Measurements from ENCODE around the gene PPP6R2. TPM values are rescaled to one million over a fixed set of nuclear protein-coding genes. Genes with fewer than 3 reads are reported as not detected.

Gene PPP6R2
- total and polyA plus RNA-seq, 2 of the 4 experiments (the other 2 are of a cell fraction) = 49.2 to 51.6 TPM

DNA sequence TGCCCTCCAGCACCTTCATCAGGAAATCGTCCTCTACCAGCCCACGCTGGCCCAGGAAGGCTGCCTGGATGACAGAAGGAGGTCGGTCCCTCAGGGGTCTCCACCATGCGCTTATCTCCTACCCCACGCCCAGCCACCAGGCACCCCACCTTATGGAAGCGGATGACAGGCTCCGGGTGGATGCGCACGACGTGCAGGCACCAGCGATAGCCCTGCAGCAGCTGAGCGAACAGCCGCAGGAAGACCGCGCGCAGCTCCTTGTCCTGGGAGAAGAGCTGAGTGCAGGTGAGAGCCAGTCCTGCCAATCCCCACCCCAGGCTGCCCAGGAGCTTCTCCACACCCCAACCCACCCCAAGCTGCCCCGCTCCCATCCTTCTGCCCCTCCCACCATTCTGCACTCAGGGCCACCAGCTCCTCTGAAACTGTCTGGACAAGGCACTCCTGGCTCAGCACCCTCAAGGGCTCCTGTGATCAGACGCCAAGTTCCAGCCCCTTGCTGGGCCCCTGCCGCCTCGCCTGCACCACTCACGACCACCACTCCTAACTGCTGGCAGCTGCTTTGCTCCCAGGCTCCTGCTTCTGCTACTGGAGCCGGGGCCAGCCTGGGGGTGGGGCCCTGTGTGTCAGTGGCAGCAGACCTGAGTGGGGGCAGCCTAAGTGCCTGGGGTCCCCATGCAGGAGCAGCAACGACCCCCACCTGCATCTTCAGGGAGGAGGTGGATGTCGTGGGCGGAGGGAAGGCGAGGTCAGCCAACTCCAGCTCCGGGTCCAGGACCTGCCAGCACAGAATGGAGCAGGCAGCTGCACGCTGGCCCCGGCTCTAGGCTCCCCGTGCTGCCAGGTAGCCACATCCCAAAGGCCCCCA lies 122.2 kb downstream of the PPP6R2 start:
- no peak overlapping the region for H3K27ac ChIP-seq (ENCODE audit: insufficient read depth, low read length)
- H2BK20ac ChIP-seq (ENCODE audit: low read depth, low read length) = no peak overlapping the region
- ATAC-seq (ENCODE audit: low read depth) = no peak
- H2AFZ ChIP-seq (replicated peaks; ENCODE audit: low read length, poor library complexity) = no peak overlapping the region
- H3K79me1 ChIP-seq (ENCODE audit: low read depth in 1 of 2, low read length in 2 of 2) = peaks cover 12 to 37% of the 10 kb centered on the region in 2 experiments; a peak in 3 of 4 replicates
- H2BK5ac ChIP-seq (ENCODE audit: low read depth, low read length, poor library complexity, severe bottlenecking) = no peak overlapping the region
- DNase-seq = no peak
- H3K36me3 ChIP-seq (ENCODE audit: control insufficient read depth, insufficient read depth, low read length) = peaks cover 73% of the 10 kb centered on the region
- H3K4me3 ChIP-seq (ENCODE audit: insufficient read depth, low read depth, low read length) = no peak overlapping the region
- H3K4me2 ChIP-seq (ENCODE audit: low read depth, low read length) = no peak overlapping the region
- intact Hi-C loops (cut with micrococcal nuclease) = no loop called here
- no peak overlapping the region for H2BK120ac ChIP-seq (ENCODE audit: low read depth, low read length)
- no peak overlapping the region for H3K18ac ChIP-seq (ENCODE audit: low read depth, low read length)
- peaks cover 3% of the 10 kb centered on the region; the same call in 1 of the 2 replicates for H3K9me1 ChIP-seq (ENCODE audit: insufficient read depth, low read length)
- in situ Hi-C loops (cut with MboI; ENCODE audit: low sequenced_read_pairs) = no loop called here
- WGBS, 2 experiments (ENCODE audit: extremely low coverage in 2 of 2, insufficient read length in 1 of 2) = 89% methylated on average over 12 of the region's 30 CpGs; no CpG with 5 or more reads in 1 of the 2 experiments
- H3K4ac ChIP-seq (ENCODE audit: low read depth, low read length) = no peak overlapping the region
- H4K8ac ChIP-seq (ENCODE audit: low read depth in 2 of 2, low read length in 2 of 2) = no peak overlapping the region
- H2AK9ac ChIP-seq (replicated peaks; ENCODE audit: low read depth, low read length, poor library complexity) = no peak overlapping the region
- H4K20me1 ChIP-seq (ENCODE audit: insufficient read depth, low read length) = peaks cover 30% of the 10 kb centered on the region
- ChIA-PET POLR2A (ENCODE audit: unreplicated experiment) (no interaction called here), CTCF (no interaction called here)
- no peak overlapping the region for H3K9ac ChIP-seq (ENCODE audit: low read depth, low read length)
- dilution Hi-C loops (cut with HindIII; ENCODE audit: low sequenced_read_pairs, unreplicated experiment) = no loop called here
- H4K91ac ChIP-seq (ENCODE audit: insufficient read depth, low read depth, low read length) = no peak overlapping the region
- H3K4me1 ChIP-seq (ENCODE audit: control insufficient read depth, insufficient read depth, low read length) = peaks cover 7% of the 10 kb centered on the region; the same call in 1 of the 2 replicates
- H2BK15ac ChIP-seq (ENCODE audit: low read depth, low read length) = no peak overlapping the region
- H3K27me3 ChIP-seq (ENCODE audit: control insufficient read depth, insufficient read depth, low read length) = no peaks in the 10 kb centered on the region
- no peak overlapping the region for H3K56ac ChIP-seq (ENCODE audit: extremely low read depth, insufficient read depth, low read length)
- H2AK5ac ChIP-seq (ENCODE audit: low read depth, low read length) = no peak overlapping the region
- H3K9me3 ChIP-seq (ENCODE audit: control insufficient read depth, insufficient read depth, low read length) = no peaks in the 10 kb centered on the region
- H3K23ac ChIP-seq (ENCODE audit: low read depth, low read length) = no peak overlapping the region
- no peak overlapping the region for H4K5ac ChIP-seq (ENCODE audit: low read depth, low read length)
- no TSS peak for BruUV-seq (replicated peaks)
- no peak overlapping the region for H3K14ac ChIP-seq (replicated peaks; ENCODE audit: low read depth, low read length)
- TF ChIP-seq, protein P1, sequence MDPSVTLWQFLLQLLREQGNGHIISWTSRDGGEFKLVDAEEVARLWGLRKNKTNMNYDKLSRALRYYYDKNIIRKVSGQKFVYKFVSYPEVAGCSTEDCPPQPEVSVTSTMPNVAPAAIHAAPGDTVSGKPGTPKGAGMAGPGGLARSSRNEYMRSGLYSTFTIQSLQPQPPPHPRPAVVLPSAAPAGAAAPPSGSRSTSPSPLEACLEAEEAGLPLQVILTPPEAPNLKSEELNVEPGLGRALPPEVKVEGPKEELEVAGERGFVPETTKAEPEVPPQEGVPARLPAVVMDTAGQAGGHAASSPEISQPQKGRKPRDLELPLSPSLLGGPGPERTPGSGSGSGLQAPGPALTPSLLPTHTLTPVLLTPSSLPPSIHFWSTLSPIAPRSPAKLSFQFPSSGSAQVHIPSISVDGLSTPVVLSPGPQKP (IDR thresholded peaks at IDR 0.05; ENCODE audit: borderline replicate concordance, low read depth, low read length) = no peak
- TF ChIP-seq MXI1 (IDR thresholded peaks at IDR 0.05; ENCODE audit: borderline replicate concordance, low read depth, low read length) (no peak), RAD21 (IDR thresholded peaks at IDR 0.05; ENCODE audit: low read length) (no peak), CEBPB (IDR thresholded peaks at IDR 0.05; ENCODE audit: low read depth, low read length) (no peak), MAFK (IDR thresholded peaks at IDR 0.05; ENCODE audit: low read depth, low read length) (no peak), RCOR1 (IDR thresholded peaks at IDR 0.05; ENCODE audit: insufficient replicate concordance, low read length) (no peak), NFE2L2 (IDR thresholded peaks at IDR 0.05; ENCODE audit: low read depth, low read length) (no peak), BHLHE40 (IDR thresholded peaks at IDR 0.05; ENCODE audit: low read depth, low read length) (no peak), POLR2A (IDR thresholded peaks at IDR 0.05; ENCODE audit: low read depth, low read length) (no peak), FOS (IDR thresholded peaks at IDR 0.05; ENCODE audit: low read depth, low read length) (no peak), RFX5 (IDR thresholded peaks at IDR 0.05; ENCODE audit: low read depth, low read length) (no peak), SMC3 (IDR thresholded peaks at IDR 0.05; ENCODE audit: low read depth, low read length) (no peak), MAZ (IDR thresholded peaks at IDR 0.05; ENCODE audit: borderline replicate concordance, low read depth, low read length) (no peak)
- TF ChIP-seq, protein P2, sequence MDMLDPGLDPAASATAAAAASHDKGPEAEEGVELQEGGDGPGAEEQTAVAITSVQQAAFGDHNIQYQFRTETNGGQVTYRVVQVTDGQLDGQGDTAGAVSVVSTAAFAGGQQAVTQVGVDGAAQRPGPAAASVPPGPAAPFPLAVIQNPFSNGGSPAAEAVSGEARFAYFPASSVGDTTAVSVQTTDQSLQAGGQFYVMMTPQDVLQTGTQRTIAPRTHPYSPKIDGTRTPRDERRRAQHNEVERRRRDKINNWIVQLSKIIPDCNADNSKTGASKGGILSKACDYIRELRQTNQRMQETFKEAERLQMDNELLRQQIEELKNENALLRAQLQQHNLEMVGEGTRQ (IDR thresholded peaks at IDR 0.05; ENCODE audit: low read depth, low read length) = no peak
- TF ChIP-seq, protein P3, sequence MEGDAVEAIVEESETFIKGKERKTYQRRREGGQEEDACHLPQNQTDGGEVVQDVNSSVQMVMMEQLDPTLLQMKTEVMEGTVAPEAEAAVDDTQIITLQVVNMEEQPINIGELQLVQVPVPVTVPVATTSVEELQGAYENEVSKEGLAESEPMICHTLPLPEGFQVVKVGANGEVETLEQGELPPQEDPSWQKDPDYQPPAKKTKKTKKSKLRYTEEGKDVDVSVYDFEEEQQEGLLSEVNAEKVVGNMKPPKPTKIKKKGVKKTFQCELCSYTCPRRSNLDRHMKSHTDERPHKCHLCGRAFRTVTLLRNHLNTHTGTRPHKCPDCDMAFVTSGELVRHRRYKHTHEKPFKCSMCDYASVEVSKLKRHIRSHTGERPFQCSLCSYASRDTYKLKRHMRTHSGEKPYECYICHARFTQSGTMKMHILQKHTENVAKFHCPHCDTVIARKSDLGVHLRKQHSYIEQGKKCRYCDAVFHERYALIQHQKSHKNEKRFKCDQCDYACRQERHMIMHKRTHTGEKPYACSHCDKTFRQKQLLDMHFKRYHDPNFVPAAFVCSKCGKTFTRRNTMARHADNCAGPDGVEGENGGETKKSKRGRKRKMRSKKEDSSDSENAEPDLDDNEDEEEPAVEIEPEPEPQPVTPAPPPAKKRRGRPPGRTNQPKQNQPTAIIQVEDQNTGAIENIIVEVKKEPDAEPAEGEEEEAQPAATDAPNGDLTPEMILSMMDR (conservative IDR thresholded peaks at IDR 0.05; ENCODE audit: low read depth, low read length) = no peak
